SK-N-SH treated with all-trans-retinoic acid at 6 μM for 48 hours (cell line): ENCODE results near the gene TMEM150A.

Experiments
- ATAC-seq: fragments of 200-7000 bp; cut with Tn5 transposase; 3 replicates; pipeline ENCODE4 v1.9.1; 2020; ENCODE audit warnings: mild to moderate bottlenecking, moderate library complexity
- ARNTL ChIP-seq: fragments of 450-650 bp; formaldehyde crosslinking; IDR thresholded peaks from 2 replicates; pipeline ENCODE4 v1.5.0; 2020; ENCODE audit warnings: low read depth, mild to moderate bottlenecking, moderate library complexity, borderline replicate concordance
- BACH2 ChIP-seq: fragments of 250-450 bp; sonication (Bioruptor Pico); IDR thresholded peaks from 2 replicates; pipeline ENCODE4 v1.9.0; 2021; ENCODE audit warnings: mild to moderate bottlenecking, borderline replicate concordance
- CSDC2 ChIP-seq: fragments of 250-450 bp; sonication (Bioruptor Pico); IDR thresholded peaks from 2 replicates; pipeline ENCODE4 v1.5.0; 2020; ENCODE audit warnings: mild to moderate bottlenecking, moderate library complexity
- CSRNP3 ChIP-seq: fragments of 250-450 bp; sonication (Bioruptor Pico); IDR thresholded peaks from 2 replicates; pipeline ENCODE4 v1.5.1; 2021; ENCODE audit warnings: mild to moderate bottlenecking, moderate library complexity
- ESRRG ChIP-seq: fragments of 250-450 bp; sonication (Bioruptor Pico); IDR thresholded peaks from 2 replicates; pipeline ENCODE4 v1.6.1; 2021; ENCODE audit warnings: mild to moderate bottlenecking
- GLIS3 ChIP-seq: fragments of 250-450 bp; sonication (Bioruptor Pico); IDR thresholded peaks from 2 replicates; pipeline ENCODE4 v1.5.0; 2020; ENCODE audit warnings: mild to moderate bottlenecking, moderate library complexity
- ISL1 ChIP-seq: fragments of 250-450 bp; sonication (Bioruptor Pico); IDR thresholded peaks from 2 replicates; pipeline ENCODE4 v2.1.2; 2022; ENCODE audit warnings: mild to moderate bottlenecking, moderate library complexity
- OSR1 ChIP-seq: fragments of 250-450 bp; sonication (Bioruptor Pico); IDR thresholded peaks from 2 replicates; pipeline ENCODE4 v1.8.0; 2022; ENCODE audit warnings: moderate library complexity, mild to moderate bottlenecking, inconsistent platforms
- PPARA ChIP-seq: fragments of 250-450 bp; sonication (Bioruptor Pico); IDR thresholded peaks from 2 replicates; pipeline ENCODE4 v1.5.0; 2020; ENCODE audit warnings: mild to moderate bottlenecking, borderline replicate concordance
- RARB ChIP-seq: fragments of 250-450 bp; sonication (Bioruptor Pico); IDR thresholded peaks from 2 replicates; pipeline ENCODE4 v1.8.0; 2021; ENCODE audit warnings: mild to moderate bottlenecking, moderate library complexity
- SNAI2 ChIP-seq: fragments of 250-450 bp; sonication (Bioruptor Pico); IDR thresholded peaks from 2 replicates; pipeline ENCODE4 v1.5.0; 2020; ENCODE audit warnings: mild to moderate bottlenecking, moderate library complexity
- TCF4 ChIP-seq: fragments of 250-450 bp; sonication (Bioruptor Pico); IDR thresholded peaks from 2 replicates; pipeline ENCODE4 v1.8.0; 2021; ENCODE audit warnings: mild to moderate bottlenecking, moderate library complexity, borderline replicate concordance
- TOX ChIP-seq: fragments of 250-450 bp; sonication (Bioruptor Pico); IDR thresholded peaks from 2 replicates; pipeline ENCODE4 v1.8.0; 2021; ENCODE audit warnings: mild to moderate bottlenecking, moderate library complexity, borderline replicate concordance
- TSHZ2 ChIP-seq: fragments of 250-450 bp; sonication (Bioruptor Pico); IDR thresholded peaks from 2 replicates; pipeline ENCODE4 v1.5.0; 2020; ENCODE audit warnings: mild to moderate bottlenecking, moderate library complexity
- ZC3H10 ChIP-seq: fragments of 250-450 bp; sonication (Bioruptor Pico); IDR thresholded peaks from 2 replicates; pipeline ENCODE4 v1.5.1; 2021; ENCODE audit warnings: mild to moderate bottlenecking, moderate library complexity
- ZFP3 ChIP-seq: fragments of 250-450 bp; sonication (Bioruptor Pico); IDR thresholded peaks from 2 replicates; pipeline ENCODE4 v1.5.0; 2020; ENCODE audit warnings: mild to moderate bottlenecking, moderate library complexity
- ZFP30 ChIP-seq: fragments of 450-650 bp; formaldehyde crosslinking; IDR thresholded peaks from 2 replicates; pipeline ENCODE4 v1.5.0; 2022; ENCODE audit warnings: mild to moderate bottlenecking, moderate library complexity
- ZNF565 ChIP-seq: fragments of 450-650 bp; formaldehyde crosslinking; conservative IDR thresholded peaks from 2 replicates; pipeline ENCODE4 v1.5.0; 2020; ENCODE audit warnings: low read depth, mild to moderate bottlenecking, moderate library complexity
- ZNF70 ChIP-seq: fragments of 450-650 bp; formaldehyde crosslinking; IDR thresholded peaks from 2 replicates; pipeline ENCODE4 v1.5.0; 2020; ENCODE audit warnings: mild to moderate bottlenecking, moderate library complexity
- ZNF8 ChIP-seq: fragments of 450-650 bp; formaldehyde crosslinking; IDR thresholded peaks from 2 replicates; pipeline ENCODE4 v1.5.0; 2020; ENCODE audit warnings: mild to moderate bottlenecking, moderate library complexity
- TF ChIP-seq, protein P1 (sequence below): fragments of 250-450 bp; sonication (Bioruptor Pico); IDR thresholded peaks from 2 replicates; pipeline ENCODE4 v1.8.0; 2020; ENCODE audit warnings: mild to moderate bottlenecking, moderate library complexity, borderline replicate concordance
- TF ChIP-seq, protein P2 (sequence below): fragments of 250-450 bp; sonication (Bioruptor Pico); IDR thresholded peaks from 2 replicates; pipeline ENCODE4 v1.8.0; 2021; ENCODE audit warnings: low read depth, mild to moderate bottlenecking, moderate library complexity, borderline replicate concordance

TMEM150A gene

GRCh38 chr2:85578243-85579180, 24.0 kb downstream of the TMEM150A start:
- ATAC-seq, result no peak
- TF ChIP-seq OSR1 (CRISPR knock-in tag), result no peak
- TF ChIP-seq, protein P1, sequence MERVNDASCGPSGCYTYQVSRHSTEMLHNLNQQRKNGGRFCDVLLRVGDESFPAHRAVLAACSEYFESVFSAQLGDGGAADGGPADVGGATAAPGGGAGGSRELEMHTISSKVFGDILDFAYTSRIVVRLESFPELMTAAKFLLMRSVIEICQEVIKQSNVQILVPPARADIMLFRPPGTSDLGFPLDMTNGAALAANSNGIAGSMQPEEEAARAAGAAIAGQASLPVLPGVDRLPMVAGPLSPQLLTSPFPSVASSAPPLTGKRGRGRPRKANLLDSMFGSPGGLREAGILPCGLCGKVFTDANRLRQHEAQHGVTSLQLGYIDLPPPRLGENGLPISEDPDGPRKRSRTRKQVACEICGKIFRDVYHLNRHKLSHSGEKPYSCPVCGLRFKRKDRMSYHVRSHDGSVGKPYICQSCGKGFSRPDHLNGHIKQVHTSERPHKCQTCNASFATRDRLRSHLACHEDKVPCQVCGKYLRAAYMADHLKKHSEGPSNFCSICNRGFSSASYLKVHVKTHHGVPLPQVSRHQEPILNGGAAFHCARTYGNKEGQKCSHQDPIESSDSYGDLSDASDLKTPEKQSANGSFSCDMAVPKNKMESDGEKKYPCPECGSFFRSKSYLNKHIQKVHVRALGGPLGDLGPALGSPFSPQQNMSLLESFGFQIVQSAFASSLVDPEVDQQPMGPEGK, result no peak
- TF ChIP-seq RARB, result no peak
- TF ChIP-seq CSDC2 (CRISPR knock-in tag), result no peak
- no peak for TF ChIP-seq ZFP30 (CRISPR knock-in tag)
- no peak for TF ChIP-seq PPARA (CRISPR knock-in tag)
- TF ChIP-seq ESRRG (CRISPR knock-in tag), result no peak
- no peak for TF ChIP-seq CSRNP3 (CRISPR knock-in tag)
- no peak for TF ChIP-seq ZNF8 (CRISPR knock-in tag)

DNA sequence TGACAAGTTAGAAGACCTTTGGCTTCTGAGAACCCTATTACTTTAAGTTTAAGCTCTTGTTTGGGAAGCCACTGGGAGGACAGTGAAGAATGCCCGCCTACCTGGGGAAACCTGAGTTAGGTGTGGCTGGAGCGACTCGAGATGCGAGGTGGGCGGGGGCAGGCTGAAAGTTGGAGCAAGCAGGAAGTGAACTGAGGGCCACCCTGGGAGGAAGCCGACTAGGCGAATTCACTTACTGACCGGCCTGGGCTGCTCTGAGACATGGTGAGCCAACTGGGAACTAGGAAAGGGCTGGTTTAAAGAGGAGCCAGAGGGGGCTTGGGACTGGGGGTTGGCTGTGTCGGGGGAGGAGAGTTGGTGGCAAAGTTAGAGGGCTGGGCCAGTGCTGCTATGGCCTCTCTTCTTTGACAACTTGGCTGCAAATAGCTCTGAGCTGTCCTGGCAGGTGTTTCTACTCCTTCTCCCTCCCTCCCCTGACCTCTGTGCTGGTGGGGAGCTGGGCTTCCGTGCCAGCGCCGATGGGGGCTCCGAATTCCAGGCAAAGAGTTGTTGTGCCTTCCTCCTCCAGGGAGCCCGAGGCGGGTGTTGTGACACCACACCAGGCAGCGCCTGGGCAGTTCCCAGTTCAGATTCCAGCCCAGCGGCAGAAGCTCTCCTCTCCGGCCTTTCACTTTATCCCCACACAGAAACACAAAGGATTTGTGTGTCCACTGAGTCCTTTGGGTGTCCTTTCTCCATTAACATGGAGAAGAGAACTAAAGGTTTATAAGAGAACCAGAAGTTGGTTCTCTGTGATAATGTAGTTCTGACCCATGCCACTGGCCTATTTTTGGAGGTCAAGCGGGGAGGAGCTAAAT, 24.9 kb downstream of the TMEM150A start, which contains the start of gene VAMP8:
VAMP8 (plus strand) TSS at position 201 of the 857 bp plus-strand sequence; CDS start at position 262, 61 bp downstream.
- ATAC-seq, result no peak
- TF ChIP-seq TCF4 (no peak), ZNF565 (no peak), BACH2 (no peak)

DNA sequence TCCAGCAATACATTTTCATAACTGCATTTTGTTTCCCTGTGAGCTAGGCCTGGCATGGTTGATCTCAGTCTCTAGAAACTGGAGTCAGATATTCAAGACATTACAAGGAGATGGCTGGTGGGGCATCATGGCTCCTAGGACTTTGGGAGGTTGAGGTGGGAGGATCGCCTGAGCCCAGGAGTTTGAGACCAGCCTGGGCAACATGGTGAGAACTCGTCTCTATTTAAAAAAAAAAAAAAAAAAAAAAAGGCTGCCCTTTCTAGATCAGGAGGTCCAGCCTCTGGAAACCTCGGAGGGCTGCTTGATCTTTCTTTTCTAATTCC, 25.5 kb downstream of the TMEM150A start:
- no peak for ATAC-seq
- TF ChIP-seq ZC3H10 (CRISPR knock-in tag) (no peak), ZFP30 (CRISPR knock-in tag) (no peak), OSR1 (CRISPR knock-in tag) (no peak), ZFP3 (no peak), ARNTL (CRISPR knock-in tag) (no peak), ISL1 (CRISPR knock-in tag) (no peak), ESRRG (CRISPR knock-in tag) (no peak), ZNF565 (no peak), CSRNP3 (CRISPR knock-in tag) (no peak), TSHZ2 (CRISPR knock-in tag) (no peak), TOX (CRISPR knock-in tag) (no peak), SNAI2 (CRISPR knock-in tag) (no peak), BACH2 (no peak), TCF4 (no peak), ZNF70 (CRISPR knock-in tag) (no peak), ZNF8 (CRISPR knock-in tag) (no peak), GLIS3 (no peak), PPARA (CRISPR knock-in tag) (no peak)
- TF ChIP-seq, protein P2, sequence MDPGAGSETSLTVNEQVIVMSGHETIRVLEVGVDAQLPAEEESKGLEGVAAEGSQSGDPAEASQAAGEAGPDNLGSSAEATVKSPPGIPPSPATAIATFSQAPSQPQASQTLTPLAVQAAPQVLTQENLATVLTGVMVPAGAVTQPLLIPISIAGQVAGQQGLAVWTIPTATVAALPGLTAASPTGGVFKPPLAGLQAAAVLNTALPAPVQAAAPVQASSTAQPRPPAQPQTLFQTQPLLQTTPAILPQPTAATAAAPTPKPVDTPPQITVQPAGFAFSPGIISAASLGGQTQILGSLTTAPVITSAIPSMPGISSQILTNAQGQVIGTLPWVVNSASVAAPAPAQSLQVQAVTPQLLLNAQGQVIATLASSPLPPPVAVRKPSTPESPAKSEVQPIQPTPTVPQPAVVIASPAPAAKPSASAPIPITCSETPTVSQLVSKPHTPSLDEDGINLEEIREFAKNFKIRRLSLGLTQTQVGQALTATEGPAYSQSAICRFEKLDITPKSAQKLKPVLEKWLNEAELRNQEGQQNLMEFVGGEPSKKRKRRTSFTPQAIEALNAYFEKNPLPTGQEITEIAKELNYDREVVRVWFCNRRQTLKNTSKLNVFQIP, result no peak
- TF ChIP-seq, protein P1, result no peak
- TF ChIP-seq, all 23 proteins: peak for 0
